HG02678 (cell line): Measurements from ENCODE around the gene SLC27A2.
A peak's percentile ranks its signal among the peaks of the same experiment; 100 is the strongest.

ENCODE experiments used
- ATAC-seq: cut with Tn5 transposase; IDR thresholded peaks from one replicate; pipeline ENCODE4 v1.9.1; 2021; ENCODE audit warnings: mild to moderate bottlenecking, moderate library complexity; ENCODE audit not compliant: unreplicated experiment

The SLC27A2 gene

DNA sequence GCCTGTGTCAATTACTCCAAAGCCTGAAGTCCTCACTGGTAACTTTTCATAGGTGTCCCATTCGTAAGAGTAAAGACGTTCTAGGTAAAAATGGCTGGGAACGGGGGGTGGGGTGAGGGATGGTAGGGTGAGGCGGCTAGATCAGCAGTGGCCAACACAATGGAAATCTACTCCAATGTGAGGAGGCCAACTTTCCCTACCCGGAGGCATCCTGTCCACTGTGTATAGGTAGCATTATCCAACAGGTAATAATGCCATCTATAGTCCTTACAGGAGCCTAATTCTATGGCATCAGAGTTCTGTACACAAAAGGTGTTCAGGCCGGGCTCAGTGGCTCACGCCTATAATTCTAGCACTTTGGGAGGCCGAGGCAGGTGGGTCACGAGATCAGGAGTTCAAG is 54.4 kb downstream of the SLC27A2 start:
- no peak for ATAC-seq

DNA sequence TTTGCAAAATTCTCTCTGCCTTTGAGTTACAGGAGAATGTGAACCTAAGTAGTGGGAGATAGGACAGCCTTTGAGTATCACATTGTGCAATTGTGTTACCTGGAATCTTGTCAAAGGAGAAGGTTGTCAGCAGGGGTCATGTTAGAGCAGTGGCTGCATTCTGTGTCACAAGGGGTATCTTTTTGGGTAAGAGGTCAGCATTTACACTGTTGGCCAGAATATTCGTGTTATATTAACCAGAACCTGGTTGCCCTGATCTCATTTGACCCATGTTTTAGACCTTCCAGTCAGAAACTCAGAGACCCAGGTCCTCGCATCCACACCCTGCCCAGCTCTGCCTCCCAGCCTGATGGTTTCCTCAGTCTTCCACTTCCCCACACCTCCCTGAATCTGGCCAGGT is 56.3 kb downstream of the SLC27A2 start:
- ATAC-seq = no peak

DNA sequence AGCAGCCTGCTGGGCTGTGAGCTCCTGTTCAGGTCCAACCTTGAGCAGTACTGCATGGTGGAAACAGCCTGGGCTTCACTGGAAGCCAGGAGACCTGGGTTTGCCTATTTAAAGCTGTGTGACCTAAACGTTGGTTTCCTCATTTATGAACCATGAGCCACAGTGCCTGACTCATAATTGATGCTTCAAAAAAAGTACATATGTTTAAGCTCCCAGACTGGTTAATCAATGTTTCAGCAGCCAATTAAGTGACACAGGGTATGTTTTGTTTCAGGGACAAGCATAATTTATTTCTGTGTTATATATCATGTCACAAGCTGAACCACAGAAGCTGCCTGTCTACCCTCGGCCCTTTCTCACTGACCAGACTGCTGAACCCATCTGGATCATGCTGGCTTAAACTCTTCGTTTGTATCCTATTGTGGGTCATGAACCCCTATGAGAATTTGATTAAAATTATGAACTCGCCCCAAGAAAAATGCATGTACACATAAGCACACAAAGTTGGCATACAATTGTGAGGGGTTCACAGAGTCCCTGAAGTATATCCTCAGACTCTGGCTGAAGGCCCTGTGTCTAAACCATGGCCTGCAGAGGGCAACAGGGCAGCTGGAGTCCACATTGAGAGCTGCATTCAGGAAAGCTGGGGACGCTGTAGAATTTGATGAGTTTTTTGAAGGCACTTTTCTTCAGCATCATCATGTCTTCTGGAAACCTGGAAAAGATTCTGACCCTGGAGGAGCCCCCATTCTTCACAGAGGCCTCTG is 59.9 kb downstream of the SLC27A2 start:
- no peak for ATAC-seq

DNA sequence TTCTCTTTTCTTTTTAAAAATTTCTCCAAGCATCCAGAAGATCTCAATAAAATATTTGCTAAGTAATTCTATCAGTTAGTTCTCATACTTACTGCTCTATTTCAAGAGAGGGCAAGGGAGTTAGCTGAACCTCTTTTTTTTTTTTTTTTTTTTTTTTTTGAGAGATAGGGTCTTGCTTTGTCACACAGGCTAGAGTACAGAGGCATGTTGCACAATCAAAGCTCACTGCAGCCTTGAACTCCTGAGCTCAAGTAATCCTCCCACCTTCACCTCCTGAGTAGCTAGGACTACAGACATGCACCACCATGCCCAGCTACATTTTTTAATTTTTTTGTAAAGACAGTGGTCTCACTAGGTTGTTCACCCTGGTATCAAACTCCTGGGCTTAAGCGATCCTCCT is 62.2 kb downstream of the SLC27A2 start:
- no peak for ATAC-seq

DNA sequence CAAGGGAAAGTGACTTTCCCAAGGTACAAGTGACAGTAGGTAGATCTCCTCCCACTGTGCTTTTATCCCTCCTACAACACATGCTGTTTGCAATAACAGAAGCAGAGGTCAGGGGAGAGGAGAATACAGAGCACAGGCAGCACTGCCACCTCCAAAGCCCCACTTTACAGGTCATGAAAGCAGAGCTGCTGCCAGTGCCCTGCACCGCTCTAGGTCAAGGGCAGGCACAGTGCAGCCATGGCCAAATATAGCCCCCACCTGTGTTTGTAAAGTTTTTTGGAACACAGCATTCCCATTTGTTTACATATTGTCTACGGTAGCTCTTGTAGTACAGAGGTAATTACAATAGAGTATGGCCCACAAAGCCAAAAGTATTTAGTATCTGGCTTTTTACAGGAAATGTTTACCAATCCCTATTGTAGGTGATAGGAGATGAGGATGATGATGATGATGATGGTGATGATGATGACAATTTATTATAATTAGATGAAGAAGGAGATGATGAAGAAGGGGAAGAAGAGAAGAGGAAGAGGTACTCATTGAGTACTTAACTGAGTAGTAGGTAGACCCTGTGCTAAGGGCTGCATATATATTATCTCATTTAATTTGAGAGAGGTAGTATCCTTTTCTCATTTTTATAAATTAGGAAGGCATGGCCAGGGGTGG is 63.1 kb downstream of the SLC27A2 start:
- ATAC-seq = no peak

DNA sequence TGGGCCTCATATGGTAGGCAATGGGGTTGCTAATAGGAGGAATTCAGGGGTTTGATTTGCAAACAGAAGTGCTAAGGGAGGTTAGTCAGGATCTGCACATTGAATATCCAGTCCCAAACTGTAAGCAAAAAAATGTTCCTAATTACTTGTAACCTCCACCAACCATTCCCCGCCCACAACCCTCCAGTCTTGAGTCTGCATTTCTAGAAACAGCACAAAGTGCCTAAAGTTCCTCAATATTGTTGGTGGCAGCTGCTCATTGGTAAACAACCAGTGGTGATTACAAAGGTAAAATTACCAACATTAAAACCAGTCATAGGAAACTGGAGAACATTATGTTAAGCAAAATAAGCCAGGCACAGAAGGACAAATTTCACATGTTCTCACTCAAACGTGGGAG is 64.6 kb downstream of the SLC27A2 start:
- no peak for ATAC-seq

DNA sequence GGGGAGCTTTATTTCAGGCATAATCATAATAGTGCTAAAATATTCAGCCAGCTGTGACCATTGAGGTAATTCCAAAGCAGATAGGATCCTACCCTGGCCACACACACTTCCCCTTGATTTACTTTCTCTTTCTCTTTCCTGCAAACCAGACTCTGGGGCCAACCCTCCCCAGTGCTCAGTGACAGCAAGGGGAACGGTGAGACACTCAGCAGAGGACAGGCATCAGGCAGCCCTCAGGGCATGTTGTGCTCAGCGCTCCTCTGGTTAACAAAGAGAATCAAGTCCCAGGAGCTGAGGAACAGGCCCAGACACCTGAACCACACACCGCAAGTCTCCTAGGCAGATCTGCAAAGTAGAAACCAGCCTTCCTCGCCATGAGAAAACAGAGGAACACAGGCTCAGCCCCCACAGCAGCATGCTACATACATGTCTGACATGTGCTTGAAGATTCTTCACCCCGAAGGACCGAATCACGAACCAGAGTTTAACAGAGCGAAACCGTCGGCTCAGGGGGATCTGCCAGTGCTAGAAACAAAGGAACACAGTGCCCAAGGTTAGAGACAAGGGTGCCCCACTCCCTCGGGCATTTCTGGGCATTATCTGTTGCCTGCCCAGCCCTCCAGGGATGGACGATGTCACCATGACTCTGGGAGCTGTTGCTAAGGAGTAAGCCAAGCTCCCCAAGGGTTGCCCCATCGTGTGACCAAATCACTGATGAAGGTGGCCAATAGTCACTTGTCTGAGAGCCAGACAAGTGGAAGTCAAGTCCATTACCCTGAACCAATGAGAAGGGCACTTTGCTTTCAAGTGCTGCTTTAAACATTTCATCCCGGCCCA is 66.0 kb downstream of the SLC27A2 start:
- ATAC-seq = peak; percentile 99

DNA sequence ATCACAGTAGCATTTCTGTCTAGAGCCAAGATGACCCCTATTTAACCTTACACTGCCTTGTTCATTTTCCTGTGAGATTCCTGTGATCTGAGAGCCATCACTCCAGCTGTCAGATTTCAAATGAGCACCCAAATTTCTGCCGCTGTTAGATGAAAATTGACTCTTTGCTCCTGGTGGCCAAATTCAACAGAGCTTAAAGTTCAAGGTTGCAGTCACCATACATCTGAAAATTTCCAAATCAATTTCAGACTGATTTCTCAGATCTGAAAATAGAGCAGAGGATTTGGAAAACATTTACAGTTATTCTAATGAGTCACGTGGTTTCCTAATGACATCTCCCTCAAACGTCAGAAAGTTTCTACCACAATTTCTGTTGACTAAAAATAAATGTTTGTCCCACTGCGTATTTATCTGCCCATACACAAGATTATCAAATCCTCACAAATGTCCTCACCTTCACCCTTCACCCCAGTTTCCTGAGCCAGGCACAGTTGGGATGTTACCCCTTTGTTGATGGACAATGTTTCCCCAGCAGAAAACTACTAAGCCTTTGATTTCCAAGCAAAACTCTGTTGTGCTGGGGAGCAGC is 67.1 kb downstream of the SLC27A2 start:
- no peak for ATAC-seq

DNA sequence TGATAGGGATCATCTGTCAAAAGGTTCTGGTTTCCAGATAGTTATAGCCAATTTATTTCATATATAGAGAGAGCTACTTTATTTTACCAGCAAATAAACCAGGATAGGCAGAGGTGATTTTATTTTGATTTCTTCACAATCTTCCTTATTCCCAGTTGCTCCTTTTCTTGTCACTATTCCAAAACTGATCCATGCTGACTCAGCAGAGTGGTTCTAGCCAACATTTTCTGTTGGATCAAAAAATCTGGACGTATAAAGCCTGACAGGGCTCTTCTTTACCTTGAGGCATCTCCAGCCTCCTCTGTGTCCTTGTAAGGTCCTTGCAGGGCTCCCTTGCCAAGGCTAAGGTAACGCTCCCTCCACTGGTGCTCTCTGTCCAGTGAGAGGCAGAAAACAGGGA is 67.7 kb downstream of the SLC27A2 start:
- ATAC-seq = no peak

DNA sequence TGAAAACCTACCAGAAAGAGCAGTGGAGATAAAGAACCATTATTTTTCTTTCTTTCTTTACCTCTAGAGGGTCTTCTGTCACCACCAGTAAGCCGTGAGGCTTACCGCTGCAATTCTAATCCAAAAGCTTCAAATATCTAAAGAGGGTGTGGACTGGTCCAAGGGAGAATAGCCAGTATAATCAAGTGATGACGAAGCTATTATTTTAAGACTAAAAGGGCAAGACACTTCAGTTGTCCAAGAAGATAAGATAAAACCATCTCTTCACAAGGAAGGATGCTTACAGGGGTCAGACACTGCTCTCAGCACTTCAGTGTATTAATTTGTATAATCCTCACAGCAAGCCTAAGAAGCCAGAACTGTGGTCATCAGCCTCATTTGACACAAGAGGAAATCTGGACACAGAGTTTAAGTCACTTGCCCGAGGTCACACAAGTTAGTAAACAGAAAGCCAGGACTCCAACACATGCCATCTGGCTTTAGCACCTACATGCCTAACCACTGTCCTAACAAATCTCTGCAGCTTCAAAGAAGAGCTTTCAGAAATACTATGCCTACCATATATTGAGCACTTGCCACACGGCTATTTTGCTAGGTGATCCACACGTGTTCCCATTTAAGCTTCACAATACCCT is 68.9 kb downstream of the SLC27A2 start:
- no peak for ATAC-seq

DNA sequence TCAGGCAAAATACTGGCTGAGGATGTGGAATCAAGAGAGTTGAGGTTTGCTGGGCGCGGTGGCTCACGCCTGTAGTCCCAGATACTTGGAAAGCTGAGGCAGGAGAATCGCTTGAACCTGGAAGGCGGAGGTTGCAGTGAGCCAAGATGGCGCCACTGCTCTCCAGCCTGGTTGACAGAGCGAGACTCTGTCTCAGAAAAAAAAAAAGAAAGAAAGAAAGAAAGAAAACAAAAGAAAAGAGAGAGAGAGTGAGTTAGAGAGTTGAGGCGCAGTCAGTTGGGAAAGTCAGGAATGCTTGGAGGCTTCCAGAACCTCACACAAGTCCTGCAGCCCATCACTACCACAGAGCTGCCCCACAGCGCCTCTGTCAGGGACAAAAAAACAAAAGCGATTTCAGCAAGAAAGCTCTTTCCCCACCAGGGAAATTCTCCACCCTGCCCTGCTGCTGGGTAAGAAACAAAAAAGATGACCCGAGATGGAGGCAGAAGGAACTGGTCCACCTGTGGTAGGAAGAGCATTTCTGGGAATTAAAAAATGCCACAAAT is 69.7 kb downstream of the SLC27A2 start:
- no peak for ATAC-seq

DNA sequence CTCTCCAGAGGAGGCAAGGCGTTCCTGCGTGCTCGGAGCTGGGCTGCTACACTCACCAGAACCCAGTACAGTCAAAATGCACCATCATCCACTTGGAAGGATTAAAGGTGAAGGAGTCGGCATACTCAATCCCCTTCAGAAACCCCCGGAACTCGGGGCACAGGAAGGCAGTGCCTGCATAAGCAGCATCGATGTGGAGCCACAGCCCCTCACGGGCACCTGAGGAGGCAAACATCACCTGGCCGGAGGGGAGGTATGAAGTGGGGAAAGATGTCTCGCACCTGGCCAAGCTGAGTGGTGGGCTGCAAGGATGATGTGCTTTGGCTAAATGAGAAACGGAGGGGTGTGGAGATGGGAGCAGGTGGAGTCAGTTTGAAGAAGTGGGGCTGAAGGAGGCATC is 70.6 kb downstream of the SLC27A2 start:
- no peak for ATAC-seq

DNA sequence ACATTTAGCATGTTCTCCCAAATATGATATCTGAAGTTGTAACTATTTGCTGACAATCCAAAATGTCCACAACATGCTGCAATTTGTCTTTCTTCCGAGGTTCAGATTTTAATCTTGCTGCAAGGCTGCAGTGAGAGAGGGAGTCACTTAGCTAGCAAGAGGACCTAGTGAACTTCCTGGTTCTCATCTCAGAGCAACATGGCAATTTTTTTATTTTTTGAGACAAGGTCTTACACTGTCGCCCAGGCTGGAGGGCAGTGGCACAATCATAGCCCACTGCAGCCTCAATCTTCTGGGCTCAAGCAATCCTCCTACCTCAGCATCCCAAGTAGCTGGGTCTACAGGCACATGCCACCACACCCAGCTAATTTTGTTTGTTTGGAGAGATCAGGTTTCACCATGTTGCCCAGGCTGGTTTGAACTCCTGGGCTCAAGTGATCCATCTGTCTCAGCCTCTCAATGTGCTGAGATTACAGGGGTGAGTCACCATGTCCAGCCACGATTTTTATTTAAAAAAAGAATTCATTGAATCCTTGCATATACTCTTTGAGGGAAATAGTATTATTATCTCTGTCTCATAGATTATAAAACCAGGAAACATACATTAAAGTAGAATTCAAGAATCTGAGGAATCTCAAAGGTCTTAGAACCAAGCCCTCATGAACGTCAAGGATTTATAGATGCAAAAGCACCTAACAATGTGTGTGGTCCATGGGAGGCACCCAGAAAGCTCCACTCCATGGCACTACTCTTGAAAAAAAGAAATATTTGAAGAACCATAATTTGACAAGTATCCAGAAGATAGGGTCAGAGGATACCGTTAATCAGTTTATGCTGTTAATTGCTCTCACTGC is 74.4 kb downstream of the SLC27A2 start:
- ATAC-seq = no peak

DNA sequence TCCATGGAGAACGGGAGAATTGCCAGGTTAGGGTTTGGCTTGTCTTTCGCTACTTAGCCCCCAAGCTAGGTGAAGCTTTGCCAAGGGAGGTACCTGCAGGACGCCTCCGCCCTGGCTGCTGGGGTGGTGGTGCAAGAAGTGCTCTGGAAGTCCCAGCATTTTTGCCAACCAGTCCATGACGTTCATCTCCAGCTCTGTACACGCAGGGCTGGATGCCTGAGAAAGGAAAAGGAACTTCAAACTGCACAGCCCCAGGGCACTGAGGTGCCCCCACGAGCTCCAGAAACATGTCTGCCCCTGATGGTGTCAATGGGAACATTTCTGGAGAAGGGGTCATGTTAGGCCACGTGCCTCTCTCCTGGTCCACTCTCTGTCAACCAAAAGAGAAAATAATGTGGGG is 75.3 kb downstream of the SLC27A2 start:
- ATAC-seq = no peak

DNA sequence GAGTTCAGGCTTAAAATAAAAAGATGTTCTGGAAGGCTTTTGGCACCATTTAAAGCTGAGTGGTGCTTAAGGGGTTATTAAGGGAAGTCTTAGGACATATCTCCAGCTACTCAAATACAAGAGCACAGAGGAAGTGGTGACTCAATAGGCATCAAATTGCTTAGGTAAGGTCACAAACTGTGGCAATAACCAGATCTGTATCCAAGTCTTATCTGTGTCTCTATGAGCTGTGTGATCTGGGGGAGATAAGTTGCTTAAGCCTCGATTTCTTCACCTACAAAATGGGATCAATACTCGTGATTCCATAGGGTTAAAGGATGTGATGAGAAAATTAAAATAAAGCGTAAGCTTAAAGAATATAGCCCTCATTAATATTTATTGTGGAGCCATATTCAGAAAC is 75.9 kb downstream of the SLC27A2 start:
- ATAC-seq = no peak

DNA sequence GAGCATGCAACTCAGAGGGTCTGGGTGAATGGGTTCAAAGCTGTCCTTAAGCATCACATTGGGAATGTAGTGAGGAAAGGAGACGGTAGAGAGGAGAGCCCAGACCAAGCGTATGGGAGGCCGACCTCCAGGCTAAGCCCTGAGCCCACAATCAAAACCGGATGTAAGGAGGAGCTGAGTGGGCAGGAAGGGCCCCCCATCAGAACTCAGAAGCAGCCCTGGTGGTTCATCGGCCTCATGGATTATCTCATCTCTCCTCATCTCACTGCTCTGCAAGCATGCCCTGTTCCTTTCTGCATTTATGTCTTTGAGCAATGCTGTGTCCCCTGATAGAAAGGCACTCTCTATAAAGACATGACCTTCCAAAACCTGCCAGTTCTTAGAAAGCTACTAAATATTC is 77.3 kb downstream of the SLC27A2 start:
- no peak for ATAC-seq

DNA sequence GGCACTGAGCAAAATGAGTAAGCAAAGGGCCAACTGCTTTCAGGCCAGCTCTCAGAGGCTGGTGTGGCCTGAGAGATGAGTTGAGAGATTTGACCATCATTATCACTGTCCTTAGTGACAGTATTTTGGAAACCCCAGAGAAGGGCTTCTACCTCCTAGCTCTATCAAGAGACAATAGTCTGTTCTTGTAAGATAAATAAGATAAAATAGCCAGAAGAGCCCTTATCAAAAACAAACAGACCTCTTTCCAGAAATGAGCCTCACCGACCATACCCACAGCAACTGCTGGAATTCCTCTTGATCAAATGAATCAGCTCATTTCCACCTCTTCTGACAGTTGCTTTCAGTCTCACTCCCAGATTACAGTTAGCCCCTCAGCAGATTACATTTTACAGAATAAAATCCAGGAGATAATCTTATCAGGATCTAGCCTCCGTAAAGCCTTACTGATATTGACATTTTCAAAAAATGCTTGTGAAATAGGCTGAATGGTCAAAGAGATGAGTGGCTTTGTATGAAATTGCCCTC is 79.0 kb downstream of the SLC27A2 start:
- peak; percentile 53 for ATAC-seq

DNA sequence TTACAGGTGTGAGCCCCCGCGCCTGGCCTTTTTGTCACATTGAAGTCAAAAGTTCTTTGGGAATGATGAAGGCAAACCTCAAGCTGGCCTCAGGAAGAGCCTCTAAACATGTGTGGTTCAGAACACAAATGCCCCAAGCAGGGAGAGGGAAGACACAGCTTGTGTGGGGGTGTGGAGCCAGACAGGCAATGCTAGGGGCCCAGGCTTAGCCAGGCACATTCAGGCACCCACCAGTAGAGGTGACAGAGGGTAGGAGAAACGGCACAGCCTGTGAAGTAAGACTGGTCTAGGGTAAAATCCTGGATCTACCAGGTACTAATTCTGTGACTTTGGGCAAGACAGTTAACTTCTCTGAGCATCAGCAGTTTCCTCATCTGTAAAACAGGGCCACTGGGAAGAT is 80.0 kb downstream of the SLC27A2 start:
- ATAC-seq = no peak

DNA sequence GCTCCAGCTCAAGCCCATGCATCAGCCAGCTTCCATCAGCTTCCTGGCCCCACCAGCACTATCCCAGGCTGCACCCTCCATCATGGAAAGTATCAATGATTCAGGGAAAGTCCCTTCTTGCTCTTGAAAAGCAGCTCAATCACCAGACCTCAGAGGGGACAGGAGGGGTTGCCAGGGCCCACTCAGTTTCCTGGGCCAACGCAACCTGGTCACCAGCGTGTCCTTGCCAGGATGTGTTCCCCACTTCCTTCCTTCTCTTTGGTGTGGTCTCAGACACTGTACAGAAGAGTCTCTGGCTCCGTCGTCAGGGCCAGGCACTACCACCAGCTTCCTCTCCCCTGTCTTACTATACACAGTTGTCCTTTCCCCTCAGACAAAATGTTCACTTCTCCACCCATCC is 80.5 kb downstream of the SLC27A2 start:
- no peak for ATAC-seq

DNA sequence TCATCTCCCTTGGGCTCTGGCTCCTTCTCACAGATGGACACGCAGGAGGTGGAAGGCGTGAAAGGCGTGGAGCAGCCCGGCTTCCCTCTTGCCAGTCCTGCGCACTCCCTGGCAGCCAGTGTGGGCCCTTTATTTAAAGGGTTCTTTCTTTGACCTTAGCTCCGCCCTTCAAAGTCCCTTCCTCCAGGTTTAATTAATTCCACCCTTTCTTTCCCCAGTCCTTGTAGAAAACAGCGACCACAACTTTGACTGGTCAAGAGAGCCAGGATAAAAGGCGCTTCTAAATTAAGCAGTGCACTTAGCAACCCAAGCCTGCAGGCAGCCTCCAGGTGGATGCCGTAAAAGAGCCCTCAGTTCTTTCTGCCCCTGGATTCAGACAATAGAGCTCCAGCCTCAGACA is 83.6 kb downstream of the SLC27A2 start, which contains the start of gene HDC:
Gene HDC, minus strand, starts transcription at position 107 of the 400 bp plus-strand sequence. Its CDS starts 103 bp downstream, at position 4.
- ATAC-seq = no peak
